Stimulated activated CD8-positive, alpha-beta memory T cell treated with anti-CD3 and anti-CD28 coated beads, Interleukin-12 subunit alpha, Interleukin-12 subunit beta, amount 100 ng/mL, for 1 hour (primary cell): ENCODE results near the gene TRAPPC5.
"Not testable (repeated sequence)": the region's sequence is repeated elsewhere in the genome, so short reads cannot be mapped to it uniquely, and the experiment has no call there.

Source experiments
- DNase-seq: peaks from one replicate; pipeline ENCODE4 v3.0.0-alpha.2; 2020; ENCODE audit warnings: low read depth

Gene TRAPPC5

GRCh38 chr19:7680606-7681339 lies at the start of gene TRAPPC5:
Gene TRAPPC5 (plus strand): TSS chr19:7680833. CDS start chr19:7682254, 1,421 bp downstream.
- peak; percentile 68 for DNase-seq

GRCh38 chr19:7631577-7631976 lies 49.1 kb upstream of the TRAPPC5 start:
- DNase-seq, result no peak

GRCh38 chr19:7632340-7633203 lies 48.1 kb upstream of the TRAPPC5 start:
- no peak for DNase-seq

- no peak for DNase-seq
These were observed 46.9 kb upstream of the TRAPPC5 start, which contains the start of gene PCP2 for GRCh38 chr19:7633698-7634097. Gene PCP2 (minus strand): TSS chr19:7633719. CDS start chr19:7633457, 262 bp downstream.

- no peak for DNase-seq
These were observed 45.0 kb upstream of the TRAPPC5 start for GRCh38 chr19:7635670-7636069.

GRCh38 chr19:7636317-7636690 lies 44.3 kb upstream of the TRAPPC5 start:
- no peak for DNase-seq

- DNase-seq, result peak; percentile 85
These were observed 43.8 kb upstream of the TRAPPC5 start, which contains the start of gene STXBP2 for GRCh38 chr19:7636691-7637373. Gene STXBP2 (plus strand): TSS chr19:7637110. CDS start chr19:7637150, 40 bp downstream.

- no peak for DNase-seq
These were observed 43.0 kb upstream of the TRAPPC5 start for GRCh38 chr19:7637374-7638256.

GRCh38 chr19:7638802-7639465 lies 41.7 kb upstream of the TRAPPC5 start:
- DNase-seq, result no peak

GRCh38 chr19:7639863-7640348 lies 40.7 kb upstream of the TRAPPC5 start:
- no peak for DNase-seq

- no peak for DNase-seq
These were observed 39.8 kb upstream of the TRAPPC5 start for GRCh38 chr19:7640803-7641202.

GRCh38 chr19:7641290-7642276 lies 39.0 kb upstream of the TRAPPC5 start:
- no peak for DNase-seq

GRCh38 chr19:7642295-7643030 lies 38.2 kb upstream of the TRAPPC5 start:
- DNase-seq, result no peak

- DNase-seq, result no peak
These were observed 37.6 kb upstream of the TRAPPC5 start for GRCh38 chr19:7643031-7643415.

GRCh38 chr19:7643629-7644549 lies 36.7 kb upstream of the TRAPPC5 start:
- not testable (repeated sequence) for DNase-seq

GRCh38 chr19:7644550-7644877 lies 36.1 kb upstream of the TRAPPC5 start:
- no peak for DNase-seq

GRCh38 chr19:7645163-7645562 lies 35.5 kb upstream of the TRAPPC5 start:
- DNase-seq, result no peak
